GM23248 (cell line): ENCODE measurements around the gene SHD. TPM values are rescaled to one million over a fixed set of nuclear protein-coding genes. Genes with fewer than 3 reads are reported as not detected.

ENCODE experiments used
- DNase-seq: peaks from one replicate; pipeline ENCODE4 v3.0.0-alpha.2; 2015
- H2AFZ ChIP-seq: fragments of 200-600 bp; sonication (generic); 2 replicates; pipeline ENCODE4 v1.6.1; 2016; ENCODE audit warnings: antibody characterized with exemption
- H3F3A ChIP-seq: fragments of 200-600 bp; sonication (generic); 2 replicates; pipeline ENCODE4 v1.6.1; 2016; ENCODE audit warnings: mild to moderate bottlenecking, antibody characterized with exemption, mixed run types; ENCODE audit not compliant: insufficient read depth
- H3K27ac ChIP-seq: fragments of 200-600 bp; sonication (generic); 2 replicates; pipeline ENCODE4 v1.5.1; 2016; ENCODE audit warnings: mild to moderate bottlenecking
- H3K27me3 ChIP-seq: fragments of 200-600 bp; sonication (generic); replicated peaks from 2 replicates; pipeline ENCODE4 v1.6.1; 2016; ENCODE audit warnings: mild to moderate bottlenecking; ENCODE audit not compliant: insufficient read depth
- H3K36me3 ChIP-seq: fragments of 200-600 bp; sonication (generic); 2 replicates; pipeline ENCODE4 v1.6.1; 2016; ENCODE audit warnings: low read depth, mild to moderate bottlenecking
- H3K4me1 ChIP-seq: fragments of 200-600 bp; sonication (generic); 2 replicates; pipeline ENCODE4 v1.6.1; 2016; ENCODE audit warnings: mild to moderate bottlenecking; ENCODE audit not compliant: insufficient read depth
- H3K4me2 ChIP-seq: fragments of 200-600 bp; sonication (generic); one replicate; pipeline ENCODE4 v1.6.1; 2016; ENCODE audit warnings: mild to moderate bottlenecking; ENCODE audit not compliant: unreplicated experiment
- H3K4me3 ChIP-seq: fragments of 200-600 bp; sonication (generic); 2 replicates; pipeline ENCODE4 v1.5.1; 2016; ENCODE audit warnings: mild to moderate bottlenecking
- H3K79me2 ChIP-seq: fragments of 200-600 bp; sonication (generic); 2 replicates; pipeline ENCODE4 v1.6.1; 2016; ENCODE audit warnings: mild to moderate bottlenecking; ENCODE audit not compliant: insufficient read depth
- H3K9ac ChIP-seq: fragments of 200-600 bp; sonication (generic); 2 replicates; pipeline ENCODE4 v1.6.1; 2016; ENCODE audit warnings: mild to moderate bottlenecking
- H3K9me2 ChIP-seq: fragments of 200-600 bp; sonication (generic); 2 replicates; pipeline ENCODE4 v1.6.1; 2016; ENCODE audit warnings: mixed run types, mild to moderate bottlenecking, moderate library complexity; ENCODE audit not compliant: insufficient read depth
- H3K9me3 ChIP-seq: fragments of 200-600 bp; sonication (generic); one replicate; pipeline ENCODE4 v1.6.1; 2017; ENCODE audit warnings: low read depth
- H4K20me1 ChIP-seq: fragments of 200-600 bp; sonication (generic); 2 replicates; pipeline ENCODE4 v1.6.0; 2016; ENCODE audit not compliant: insufficient read depth
- EZH2 ChIP-seq: fragments of 200-600 bp; sonication (generic); IDR thresholded peaks from 2 replicates; pipeline ENCODE4 v1.6.1; 2018; ENCODE audit warnings: antibody characterized with exemption, mild to moderate bottlenecking; ENCODE audit not compliant: insufficient read depth, poor library complexity, severe bottlenecking
- EZH2phosphoT487 ChIP-seq: fragments of 200-600 bp; sonication (generic); IDR thresholded peaks from 2 replicates; pipeline ENCODE4 v1.6.1; 2018; ENCODE audit warnings: antibody characterized with exemption, moderate library complexity, mild to moderate bottlenecking, low read depth; ENCODE audit not compliant: insufficient read depth
- WGBS, 2 experiments: methylation state at CpG; one replicate each; pipeline ENCODE4 v1.1.6; 2015 to 2017; ENCODE audit warnings: low lambda C conversion rate in 2 of 2, low coverage in 1 of 2; ENCODE audit errors: missing lambda C conversion rate in 2 of 2; 5-methylcytosine and 5-hydroxymethylcytosine counted together
- in situ Hi-C: fragments of 300-500 bp; cut with MboI; formaldehyde crosslinking; loops from 2 replicates; pipeline ENCODE4 v1.15.0; 2020
- polyA plus RNA-seq: library from polyadenylated mRNA; unstranded; fragments of >200 nt; fragmentation: Nextera tagmentation; extraction: Ambion mirVana; gene quantifications from 2 replicates; pipeline ENCODE4 v1.2.1, GENCODE V29; 2016
- total RNA-seq: library from RNA; depleted of rRNA; stranded (reverse); fragments of >200 nt; shearing (Covaris generic); gene quantifications from 2 replicates; pipeline ENCODE4 v1.2.3, GENCODE V29; 2014

The SHD gene
- total and polyA plus RNA-seq, 2 experiments from 2014 or later: not detected

GRCh38 chr19:4264812-4265211 is 14.3 kb upstream of the SHD start:
- H3K36me3 ChIP-seq: peaks cover 4% of the 10 kb centered on the region; the same call in 1 of the 2 replicates

GRCh38 chr19:4266253-4267000 is 12.6 kb upstream of the SHD start:
- H3K9me2 ChIP-seq: no peaks in the 10 kb centered on the region
- WGBS, 2 experiments: 89 to 92% methylated on average over 16 to 18 of the region's 18 CpGs
- no peaks in the 10 kb centered on the region for H3K9me3 ChIP-seq
- no peak overlapping the region for H3K4me3 ChIP-seq
- in situ Hi-C loops: no loop called here
- peaks cover 4% of the 10 kb centered on the region; the same call in 1 of the 2 replicates for H3K36me3 ChIP-seq
- H4K20me1 ChIP-seq: no peaks in the 10 kb centered on the region
- H3F3A ChIP-seq: no peaks in the 10 kb centered on the region
- no peaks in the 10 kb centered on the region for H3K79me2 ChIP-seq
- DNase-seq: no peak
- no peak overlapping the region for H3K9ac ChIP-seq
- H3K27me3 ChIP-seq: no peaks in the 10 kb centered on the region
- no peaks in the 10 kb centered on the region for H3K4me1 ChIP-seq
- no peak overlapping the region for H3K4me2 ChIP-seq
- TF ChIP-seq EZH2phosphoT487 (no peak), EZH2 (no peak)
- H2AFZ ChIP-seq: no peak overlapping the region
- H3K27ac ChIP-seq: no peak overlapping the region

More at GRCh38 chr19:4264812-4265211, 14.3 kb upstream of the SHD start:
- H3K27ac ChIP-seq: no peak overlapping the region
- no peak overlapping the region for H3K9ac ChIP-seq
- no peaks in the 10 kb centered on the region for H3K79me2 ChIP-seq
- H3K9me2 ChIP-seq: no peaks in the 10 kb centered on the region
- TF ChIP-seq EZH2phosphoT487: no peak
- TF ChIP-seq EZH2: no peak
- no peaks in the 10 kb centered on the region for H4K20me1 ChIP-seq
- WGBS, 2 experiments: 84 to 88% methylated on average over 4 of the region's 4 CpGs
- in situ Hi-C loops: no loop called here
- H3K4me3 ChIP-seq: no peak overlapping the region
- H3F3A ChIP-seq: no peaks in the 10 kb centered on the region
- H3K4me2 ChIP-seq: no peak overlapping the region
- no peaks in the 10 kb centered on the region for H3K4me1 ChIP-seq
- no peak overlapping the region for H2AFZ ChIP-seq
- no peak for DNase-seq
- H3K9me3 ChIP-seq: no peaks in the 10 kb centered on the region
- no peaks in the 10 kb centered on the region for H3K27me3 ChIP-seq

- TF ChIP-seq EZH2 (no peak), EZH2phosphoT487 (no peak)
- in situ Hi-C loops: no loop called here
- 39 to 45% methylated on average over 20 to 21 of the region's 21 CpGs for WGBS, 2 experiments
- H3K79me2 ChIP-seq: no peaks in the 10 kb centered on the region
- no peak overlapping the region for H2AFZ ChIP-seq
- peak; percentile 49 for DNase-seq
- no peaks in the 10 kb centered on the region for H3F3A ChIP-seq
- peaks cover 4% of the 10 kb centered on the region; the same call in 1 of the 2 replicates for H3K36me3 ChIP-seq
- no peak overlapping the region for H3K27ac ChIP-seq
- no peaks in the 10 kb centered on the region for H4K20me1 ChIP-seq
- H3K9me3 ChIP-seq: no peaks in the 10 kb centered on the region
- H3K4me3 ChIP-seq: no peak overlapping the region
- no peaks in the 10 kb centered on the region for H3K4me1 ChIP-seq
- H3K9me2 ChIP-seq: no peaks in the 10 kb centered on the region
- no peaks in the 10 kb centered on the region for H3K27me3 ChIP-seq
- H3K4me2 ChIP-seq: no peak overlapping the region
- H3K9ac ChIP-seq: no peak overlapping the region
These were observed 11.8 kb upstream of the SHD start for GRCh38 chr19:4267101-4267900.

GRCh38 chr19:4267901-4268815 is 10.9 kb upstream of the SHD start:
- Histone ChIP-seq H2AFZ (no peak overlapping the region), H3K27ac (no peak overlapping the region), H3K79me2 (no peaks in the 10 kb centered on the region), H4K20me1 (no peaks in the 10 kb centered on the region), H3K4me2 (no peak overlapping the region), H3F3A (no peaks in the 10 kb centered on the region), H3K36me3 (peaks cover 4% of the 10 kb centered on the region; the same call in 1 of the 2 replicates), H3K9me2 (no peaks in the 10 kb centered on the region), H3K4me3 (no peak overlapping the region), H3K4me1 (no peaks in the 10 kb centered on the region), H3K27me3 (no peaks in the 10 kb centered on the region), H3K9ac (no peak overlapping the region), H3K9me3 (no peaks in the 10 kb centered on the region)
- no peak for TF ChIP-seq EZH2
- TF ChIP-seq EZH2phosphoT487: no peak
- WGBS, 2 experiments: 85 to 90% methylated on average over 27 to 30 of the region's 30 CpGs
- no peak for DNase-seq
- in situ Hi-C loops: no loop called here
